ENCODE results near the gene ASB3. TPM values are rescaled to one million over a fixed set of nuclear protein-coding genes. Genes with fewer than 3 reads are reported as not detected.
"Not testable (repeated sequence)": the region's sequence is repeated elsewhere in the genome, so short reads cannot be mapped to it uniquely, and the experiment has no call there.

ASB3 gene
- total RNA-seq, 1 donor from 2014 or later = 27.7 TPM

GRCh38 chr2:53768242-53768542, 18.6 kb downstream of the ASB3 start:
- peak overlapping the region; percentile 78 for H3K27ac ChIP-seq (ENCODE audit: low read depth, low read length)
- peak overlapping the region; percentile 77 to 97 (median 89) for H3K9ac ChIP-seq (ENCODE audit: low read depth in 1 of 3, low read length in 3 of 3)
- peak overlapping the region; percentile 87 to 98 (median 88) for H3K4me3 ChIP-seq (ENCODE audit: low read length in 3 of 3)
- peaks cover 0 to 8% (median 4%) of the 10 kb centered on the region in 3 donors for H3K4me1 ChIP-seq (ENCODE audit: control insufficient read depth in 3 of 3, insufficient read depth in 3 of 3, low read length in 3 of 3)
- H3K9me3 ChIP-seq (ENCODE audit: control insufficient read depth in 3 of 3, low read length in 3 of 3) = no peaks in the 10 kb centered on the region
- H3K27me3 ChIP-seq (ENCODE audit: control insufficient read depth in 3 of 3, insufficient read depth in 3 of 3, low read length in 3 of 3) = no peaks in the 10 kb centered on the region
- peaks cover 2 to 10% (median 2%) of the 10 kb centered on the region in 3 donors for H3K36me3 ChIP-seq (ENCODE audit: control insufficient read depth in 3 of 3, insufficient read depth in 3 of 3, low read length in 3 of 3)

- Histone ChIP-seq H3K27ac (ENCODE audit: low read depth, low read length) (peak within 1 kb of the TSS; percentile 78), H3K4me1 (ENCODE audit: control insufficient read depth in 3 of 3, insufficient read depth in 3 of 3, low read length in 3 of 3) (peaks cover 0 to 8% (median 4%) of the 10 kb centered on the region in 3 donors), H3K36me3 (ENCODE audit: control insufficient read depth in 3 of 3, insufficient read depth in 3 of 3, low read length in 3 of 3) (peaks cover 5 to 14% (median 5%) of the 10 kb centered on the region in 3 donors)
These were observed 19.1 kb downstream of the ASB3 start, which contains the start of gene CHAC2 for GRCh38 chr2:53767405-53768241. Gene CHAC2, plus strand, starts transcription at chr2:53767804. Its CDS starts 83 bp downstream, at chr2:53767887.

GRCh38 chr2:53765767-53766166, 21.0 kb downstream of the ASB3 start:
- no peaks in the 10 kb centered on the region for H3K9me3 ChIP-seq (ENCODE audit: control insufficient read depth in 3 of 3, low read length in 3 of 3)
- no peak overlapping the region for H3K4me3 ChIP-seq (ENCODE audit: low read length in 3 of 3)
- no peak overlapping the region for H3K27ac ChIP-seq (ENCODE audit: low read depth, low read length)
- H3K9ac ChIP-seq (ENCODE audit: low read depth in 1 of 3, low read length in 3 of 3) = no peak overlapping the region
- H3K4me1 ChIP-seq (ENCODE audit: control insufficient read depth in 3 of 3, insufficient read depth in 3 of 3, low read length in 3 of 3) = peaks cover 0 to 8% (median 4%) of the 10 kb centered on the region in 3 donors
- H3K27me3 ChIP-seq (ENCODE audit: control insufficient read depth in 3 of 3, insufficient read depth in 3 of 3, low read length in 3 of 3) = no peaks in the 10 kb centered on the region
- H3K36me3 ChIP-seq (ENCODE audit: control insufficient read depth in 3 of 3, insufficient read depth in 3 of 3, low read length in 3 of 3) = peaks cover 5 to 14% (median 8%) of the 10 kb centered on the region in 3 donors

More at GRCh38 chr2:53767405-53768241, 19.1 kb downstream of the ASB3 start, which contains the start of gene CHAC2:
- H3K9me3 ChIP-seq (ENCODE audit: control insufficient read depth in 3 of 3, low read length in 3 of 3) = no peaks in the 10 kb centered on the region
- peak within 1 kb of the TSS; percentile 77 to 97 (median 89) for H3K9ac ChIP-seq (ENCODE audit: low read depth in 1 of 3, low read length in 3 of 3)
- no peaks in the 10 kb centered on the region for H3K27me3 ChIP-seq (ENCODE audit: control insufficient read depth in 3 of 3, insufficient read depth in 3 of 3, low read length in 3 of 3)
- peak within 1 kb of the TSS; percentile 87 to 98 (median 88) for H3K4me3 ChIP-seq (ENCODE audit: low read length in 3 of 3)

- H3K9ac ChIP-seq (ENCODE audit: low read depth in 1 of 3, low read length in 3 of 3); H3K36me3 ChIP-seq (ENCODE audit: control insufficient read depth in 3 of 3, insufficient read depth in 3 of 3, low read length in 3 of 3); H3K27me3 ChIP-seq (ENCODE audit: control insufficient read depth in 3 of 3, insufficient read depth in 3 of 3, low read length in 3 of 3); H3K9me3 ChIP-seq (ENCODE audit: control insufficient read depth in 3 of 3, low read length in 3 of 3); H3K4me1 ChIP-seq (ENCODE audit: control insufficient read depth in 3 of 3, insufficient read depth in 3 of 3, low read length in 3 of 3); H3K4me3 ChIP-seq (ENCODE audit: low read length in 3 of 3); H3K27ac ChIP-seq (ENCODE audit: low read depth, low read length): not testable (repeated sequence)
These were observed 29.5 kb downstream of the ASB3 start for GRCh38 chr2:53757206-53757605.

GRCh38 chr2:53756644-53757043, 30.1 kb downstream of the ASB3 start:
- Histone ChIP-seq H3K4me3 (ENCODE audit: low read length in 3 of 3) (no peak overlapping the region), H3K27me3 (ENCODE audit: control insufficient read depth in 3 of 3, insufficient read depth in 3 of 3, low read length in 3 of 3) (no peaks in the 10 kb centered on the region), H3K9me3 (ENCODE audit: control insufficient read depth in 3 of 3, low read length in 3 of 3) (no peaks in the 10 kb centered on the region), H3K36me3 (ENCODE audit: control insufficient read depth in 3 of 3, insufficient read depth in 3 of 3, low read length in 3 of 3) (peaks cover 3 to 7% (median 6%) of the 10 kb centered on the region in 3 donors), H3K9ac (ENCODE audit: low read depth in 1 of 3, low read length in 3 of 3) (no peak overlapping the region), H3K4me1 (ENCODE audit: control insufficient read depth in 3 of 3, insufficient read depth in 3 of 3, low read length in 3 of 3) (no peaks in the 10 kb centered on the region), H3K27ac (ENCODE audit: low read depth, low read length) (no peak overlapping the region)

GRCh38 chr2:53755121-53755520, 31.6 kb downstream of the ASB3 start:
- H3K4me1 ChIP-seq (ENCODE audit: control insufficient read depth in 3 of 3, insufficient read depth in 3 of 3, low read length in 3 of 3) = no peaks in the 10 kb centered on the region
- H3K36me3 ChIP-seq (ENCODE audit: control insufficient read depth in 3 of 3, insufficient read depth in 3 of 3, low read length in 3 of 3) = peaks cover 0 to 7% (median 6%) of the 10 kb centered on the region in 3 donors
- no peaks in the 10 kb centered on the region for H3K9me3 ChIP-seq (ENCODE audit: control insufficient read depth in 3 of 3, low read length in 3 of 3)
- no peak overlapping the region for H3K27ac ChIP-seq (ENCODE audit: low read depth, low read length)
- H3K9ac ChIP-seq (ENCODE audit: low read depth in 1 of 3, low read length in 3 of 3) = no peak overlapping the region
- no peak overlapping the region for H3K4me3 ChIP-seq (ENCODE audit: low read length in 3 of 3)
- no peaks in the 10 kb centered on the region for H3K27me3 ChIP-seq (ENCODE audit: control insufficient read depth in 3 of 3, insufficient read depth in 3 of 3, low read length in 3 of 3)

GRCh38 chr2:53753041-53753440, 33.7 kb downstream of the ASB3 start:
- peaks cover 2 to 6% (median 5%) of the 10 kb centered on the region in 3 donors for H3K36me3 ChIP-seq (ENCODE audit: control insufficient read depth in 3 of 3, insufficient read depth in 3 of 3, low read length in 3 of 3)
- no peak overlapping the region for H3K9ac ChIP-seq (ENCODE audit: low read depth in 1 of 3, low read length in 3 of 3)
- no peak overlapping the region for H3K4me3 ChIP-seq (ENCODE audit: low read length in 3 of 3)
- H3K27ac ChIP-seq (ENCODE audit: low read depth, low read length) = no peak overlapping the region
- no peaks in the 10 kb centered on the region for H3K9me3 ChIP-seq (ENCODE audit: control insufficient read depth in 3 of 3, low read length in 3 of 3)
- H3K4me1 ChIP-seq (ENCODE audit: control insufficient read depth in 3 of 3, insufficient read depth in 3 of 3, low read length in 3 of 3) = no peaks in the 10 kb centered on the region
- no peaks in the 10 kb centered on the region for H3K27me3 ChIP-seq (ENCODE audit: control insufficient read depth in 3 of 3, insufficient read depth in 3 of 3, low read length in 3 of 3)

GRCh38 chr2:53752385-53752784, 34.4 kb downstream of the ASB3 start:
- Histone ChIP-seq H3K27ac (ENCODE audit: low read depth, low read length) (no peak overlapping the region), H3K36me3 (ENCODE audit: control insufficient read depth in 3 of 3, insufficient read depth in 3 of 3, low read length in 3 of 3) (peaks cover 4 to 6% (median 5%) of the 10 kb centered on the region in 3 donors), H3K4me1 (ENCODE audit: control insufficient read depth in 3 of 3, insufficient read depth in 3 of 3, low read length in 3 of 3) (no peaks in the 10 kb centered on the region), H3K27me3 (ENCODE audit: control insufficient read depth in 3 of 3, insufficient read depth in 3 of 3, low read length in 3 of 3) (no peaks in the 10 kb centered on the region), H3K9me3 (ENCODE audit: control insufficient read depth in 3 of 3, low read length in 3 of 3) (no peaks in the 10 kb centered on the region), H3K9ac (ENCODE audit: low read depth in 1 of 3, low read length in 3 of 3) (no peak overlapping the region), H3K4me3 (ENCODE audit: low read length in 3 of 3) (no peak overlapping the region)

GRCh38 chr2:53751728-53752127, 35.0 kb downstream of the ASB3 start:
- H3K9ac ChIP-seq (ENCODE audit: low read depth in 1 of 3, low read length in 3 of 3) = no peak overlapping the region
- H3K27ac ChIP-seq (ENCODE audit: low read depth, low read length) = no peak overlapping the region
- no peaks in the 10 kb centered on the region for H3K27me3 ChIP-seq (ENCODE audit: control insufficient read depth in 3 of 3, insufficient read depth in 3 of 3, low read length in 3 of 3)
- no peaks in the 10 kb centered on the region for H3K9me3 ChIP-seq (ENCODE audit: control insufficient read depth in 3 of 3, low read length in 3 of 3)
- no peaks in the 10 kb centered on the region for H3K4me1 ChIP-seq (ENCODE audit: control insufficient read depth in 3 of 3, insufficient read depth in 3 of 3, low read length in 3 of 3)
- peaks cover 4 to 5% (median 5%) of the 10 kb centered on the region in 3 donors for H3K36me3 ChIP-seq (ENCODE audit: control insufficient read depth in 3 of 3, insufficient read depth in 3 of 3, low read length in 3 of 3)
- no peak overlapping the region for H3K4me3 ChIP-seq (ENCODE audit: low read length in 3 of 3)

GRCh38 chr2:53750041-53750768, 36.5 kb downstream of the ASB3 start:
- Histone ChIP-seq H3K27me3 (ENCODE audit: control insufficient read depth in 3 of 3, insufficient read depth in 3 of 3, low read length in 3 of 3) (no peaks in the 10 kb centered on the region), H3K4me1 (ENCODE audit: control insufficient read depth in 3 of 3, insufficient read depth in 3 of 3, low read length in 3 of 3) (no peaks in the 10 kb centered on the region), H3K27ac (ENCODE audit: low read depth, low read length) (no peak overlapping the region), H3K36me3 (ENCODE audit: control insufficient read depth in 3 of 3, insufficient read depth in 3 of 3, low read length in 3 of 3) (peaks cover 0 to 4% (median 2%) of the 10 kb centered on the region in 3 donors), H3K9ac (ENCODE audit: low read depth in 1 of 3, low read length in 3 of 3) (no peak overlapping the region), H3K9me3 (ENCODE audit: control insufficient read depth in 3 of 3, low read length in 3 of 3) (no peaks in the 10 kb centered on the region), H3K4me3 (ENCODE audit: low read length in 3 of 3) (no peak overlapping the region)
